Measurements from ENCODE around the gene ARHGAP5.

The ARHGAP5 gene

GRCh38 chr14:32090686-32091085 lies 13.6 kb downstream of the ARHGAP5 start:
- H3K27ac ChIP-seq (ENCODE audit: low read length), result no peak overlapping the region
- H3K9me3 ChIP-seq (ENCODE audit: control insufficient read depth, low read depth, low read length), result no peaks in the 10 kb centered on the region
- no peak overlapping the region for H3K4me3 ChIP-seq (ENCODE audit: low read length)
- peaks cover 22% of the 10 kb centered on the region for H3K4me1 ChIP-seq (ENCODE audit: control insufficient read depth, low read depth, low read length)
- peaks cover 30% of the 10 kb centered on the region for H3K36me3 ChIP-seq (ENCODE audit: control insufficient read depth, low read depth, low read length)
- H3K27me3 ChIP-seq (ENCODE audit: control insufficient read depth, insufficient read depth, low read length), result no peaks in the 10 kb centered on the region
- no peak overlapping the region for H3K9ac ChIP-seq (ENCODE audit: low read length)

GRCh38 chr14:32099473-32099872 lies 22.4 kb downstream of the ARHGAP5 start:
- peaks cover 4% of the 10 kb centered on the region for H3K36me3 ChIP-seq (ENCODE audit: control insufficient read depth, low read depth, low read length)

GRCh38 chr14:32100175-32100574 lies 23.1 kb downstream of the ARHGAP5 start:
- Histone ChIP-seq H3K27me3 (ENCODE audit: control insufficient read depth, insufficient read depth, low read length) (no peaks in the 10 kb centered on the region), H3K36me3 (ENCODE audit: control insufficient read depth, low read depth, low read length) (peaks cover 4% of the 10 kb centered on the region), H3K4me3 (ENCODE audit: low read length) (no peak overlapping the region)

More at GRCh38 chr14:32099473-32099872, 22.4 kb downstream of the ARHGAP5 start:
- Histone ChIP-seq H3K4me3 (ENCODE audit: low read length) (no peak overlapping the region), H3K27ac (ENCODE audit: low read length) (no peak overlapping the region), H3K4me1 (ENCODE audit: control insufficient read depth, low read depth, low read length) (no peaks in the 10 kb centered on the region), H3K27me3 (ENCODE audit: control insufficient read depth, insufficient read depth, low read length) (no peaks in the 10 kb centered on the region), H3K9ac (ENCODE audit: low read length) (no peak overlapping the region), H3K9me3 (ENCODE audit: control insufficient read depth, low read depth, low read length) (no peaks in the 10 kb centered on the region)

GRCh38 chr14:32102152-32102787 lies 25.2 kb downstream of the ARHGAP5 start:
- Histone ChIP-seq H3K36me3 (ENCODE audit: control insufficient read depth, low read depth, low read length) (peaks cover 4% of the 10 kb centered on the region), H3K4me1 (ENCODE audit: control insufficient read depth, low read depth, low read length) (no peaks in the 10 kb centered on the region), H3K27me3 (ENCODE audit: control insufficient read depth, insufficient read depth, low read length) (no peaks in the 10 kb centered on the region), H3K27ac (ENCODE audit: low read length) (no peak overlapping the region), H3K9me3 (ENCODE audit: control insufficient read depth, low read depth, low read length) (no peaks in the 10 kb centered on the region), H3K9ac (ENCODE audit: low read length) (no peak overlapping the region), H3K4me3 (ENCODE audit: low read length) (no peak overlapping the region)

More at GRCh38 chr14:32100175-32100574, 23.1 kb downstream of the ARHGAP5 start:
- no peaks in the 10 kb centered on the region for H3K9me3 ChIP-seq (ENCODE audit: control insufficient read depth, low read depth, low read length)
- no peak overlapping the region for H3K9ac ChIP-seq (ENCODE audit: low read length)
- no peak overlapping the region for H3K27ac ChIP-seq (ENCODE audit: low read length)
- no peaks in the 10 kb centered on the region for H3K4me1 ChIP-seq (ENCODE audit: control insufficient read depth, low read depth, low read length)

GRCh38 chr14:32102968-32103367 lies 25.9 kb downstream of the ARHGAP5 start:
- H3K9me3 ChIP-seq (ENCODE audit: control insufficient read depth, low read depth, low read length), result no peaks in the 10 kb centered on the region
- no peaks in the 10 kb centered on the region for H3K4me1 ChIP-seq (ENCODE audit: control insufficient read depth, low read depth, low read length)
- H3K9ac ChIP-seq (ENCODE audit: low read length), result no peak overlapping the region
- no peak overlapping the region for H3K4me3 ChIP-seq (ENCODE audit: low read length)
- no peak overlapping the region for H3K27ac ChIP-seq (ENCODE audit: low read length)
- H3K36me3 ChIP-seq (ENCODE audit: control insufficient read depth, low read depth, low read length), result peaks cover 4% of the 10 kb centered on the region
- no peaks in the 10 kb centered on the region for H3K27me3 ChIP-seq (ENCODE audit: control insufficient read depth, insufficient read depth, low read length)

GRCh38 chr14:32104308-32104707 lies 27.2 kb downstream of the ARHGAP5 start:
- no peaks in the 10 kb centered on the region for H3K9me3 ChIP-seq (ENCODE audit: control insufficient read depth, low read depth, low read length)
- H3K4me3 ChIP-seq (ENCODE audit: low read length), result no peak overlapping the region
- peaks cover 4% of the 10 kb centered on the region for H3K36me3 ChIP-seq (ENCODE audit: control insufficient read depth, low read depth, low read length)
- H3K27ac ChIP-seq (ENCODE audit: low read length), result no peak overlapping the region
- H3K9ac ChIP-seq (ENCODE audit: low read length), result no peak overlapping the region
- no peaks in the 10 kb centered on the region for H3K4me1 ChIP-seq (ENCODE audit: control insufficient read depth, low read depth, low read length)
- no peaks in the 10 kb centered on the region for H3K27me3 ChIP-seq (ENCODE audit: control insufficient read depth, insufficient read depth, low read length)

- no peak overlapping the region for H3K4me3 ChIP-seq (ENCODE audit: low read length)
- H3K4me1 ChIP-seq (ENCODE audit: control insufficient read depth, low read depth, low read length), result no peaks in the 10 kb centered on the region
- no peaks in the 10 kb centered on the region for H3K9me3 ChIP-seq (ENCODE audit: control insufficient read depth, low read depth, low read length)
- no peak overlapping the region for H3K9ac ChIP-seq (ENCODE audit: low read length)
- no peak overlapping the region for H3K27ac ChIP-seq (ENCODE audit: low read length)
- no peaks in the 10 kb centered on the region for H3K27me3 ChIP-seq (ENCODE audit: control insufficient read depth, insufficient read depth, low read length)
- peaks cover 4% of the 10 kb centered on the region for H3K36me3 ChIP-seq (ENCODE audit: control insufficient read depth, low read depth, low read length)
Observed at GRCh38 chr14:32104803-32105202, 27.7 kb downstream of the ARHGAP5 start.

GRCh38 chr14:32109676-32110547 lies 32.8 kb downstream of the ARHGAP5 start:
- H3K9me3 ChIP-seq (ENCODE audit: control insufficient read depth, low read depth, low read length), result no peaks in the 10 kb centered on the region
- H3K36me3 ChIP-seq (ENCODE audit: control insufficient read depth, low read depth, low read length), result no peaks in the 10 kb centered on the region
- H3K4me1 ChIP-seq (ENCODE audit: control insufficient read depth, low read depth, low read length), result no peaks in the 10 kb centered on the region
- H3K27ac ChIP-seq (ENCODE audit: low read length), result no peak overlapping the region
- no peak overlapping the region for H3K4me3 ChIP-seq (ENCODE audit: low read length)
- no peak overlapping the region for H3K9ac ChIP-seq (ENCODE audit: low read length)
- no peaks in the 10 kb centered on the region for H3K27me3 ChIP-seq (ENCODE audit: control insufficient read depth, insufficient read depth, low read length)

- Histone ChIP-seq H3K9ac (ENCODE audit: low read length) (no peak overlapping the region), H3K9me3 (ENCODE audit: control insufficient read depth, low read depth, low read length) (no peaks in the 10 kb centered on the region), H3K36me3 (ENCODE audit: control insufficient read depth, low read depth, low read length) (no peaks in the 10 kb centered on the region), H3K27me3 (ENCODE audit: control insufficient read depth, insufficient read depth, low read length) (no peaks in the 10 kb centered on the region), H3K27ac (ENCODE audit: low read length) (no peak overlapping the region), H3K4me1 (ENCODE audit: control insufficient read depth, low read depth, low read length) (no peaks in the 10 kb centered on the region), H3K4me3 (ENCODE audit: low read length) (no peak overlapping the region)
Observed at GRCh38 chr14:32110548-32110896, 33.4 kb downstream of the ARHGAP5 start.

- no peak overlapping the region for H3K27ac ChIP-seq (ENCODE audit: low read length)
- H3K4me1 ChIP-seq (ENCODE audit: control insufficient read depth, low read depth, low read length), result no peaks in the 10 kb centered on the region
- H3K9me3 ChIP-seq (ENCODE audit: control insufficient read depth, low read depth, low read length), result peaks cover 3% of the 10 kb centered on the region
- no peaks in the 10 kb centered on the region for H3K27me3 ChIP-seq (ENCODE audit: control insufficient read depth, insufficient read depth, low read length)
- peaks cover 22% of the 10 kb centered on the region for H3K36me3 ChIP-seq (ENCODE audit: control insufficient read depth, low read depth, low read length)
- no peak overlapping the region for H3K4me3 ChIP-seq (ENCODE audit: low read length)
- H3K9ac ChIP-seq (ENCODE audit: low read length), result no peak overlapping the region
Observed at GRCh38 chr14:32121536-32121935, 44.4 kb downstream of the ARHGAP5 start.

- H3K27me3 ChIP-seq (ENCODE audit: control insufficient read depth, insufficient read depth, low read length), result no peaks in the 10 kb centered on the region
- H3K27ac ChIP-seq (ENCODE audit: low read length), result no peak overlapping the region
- no peak overlapping the region for H3K4me3 ChIP-seq (ENCODE audit: low read length)
- H3K9ac ChIP-seq (ENCODE audit: low read length), result no peak overlapping the region
- peaks cover 4% of the 10 kb centered on the region for H3K9me3 ChIP-seq (ENCODE audit: control insufficient read depth, low read depth, low read length)
- H3K36me3 ChIP-seq (ENCODE audit: control insufficient read depth, low read depth, low read length), result peaks cover 22% of the 10 kb centered on the region
- no peaks in the 10 kb centered on the region for H3K4me1 ChIP-seq (ENCODE audit: control insufficient read depth, low read depth, low read length)
Observed at GRCh38 chr14:32121948-32122347, 44.8 kb downstream of the ARHGAP5 start.
